Measurements from ENCODE around the gene JAK2.
"Not testable (repeated sequence)": the region's sequence is repeated elsewhere in the genome, so short reads cannot be mapped to it uniquely, and the experiment has no call there.

- TF ChIP-seq JUNB (IDR thresholded peaks at IDR 0.05); FOSL2 (IDR thresholded peaks at IDR 0.05); FOSL2 (CRISPR knock-in tag; IDR thresholded peaks at IDR 0.05); RNF2 (IDR thresholded peaks at IDR 0.05; ENCODE audit: borderline replicate concordance, low read depth): not testable (repeated sequence)
Measured at GRCh38 chr9:4944431-4945211, 40.5 kb upstream of the JAK2 start.

Measured in A549 (cell line).